GM19395 (cell line): ENCODE data around the gene KCNJ8.

Experiments used
- ATAC-seq: cut with Tn5 transposase; IDR thresholded peaks from one replicate; pipeline ENCODE4 v1.9.1; 2021; ENCODE audit warnings: mild to moderate bottlenecking, moderate library complexity; ENCODE audit not compliant: unreplicated experiment

KCNJ8 gene

DNA sequence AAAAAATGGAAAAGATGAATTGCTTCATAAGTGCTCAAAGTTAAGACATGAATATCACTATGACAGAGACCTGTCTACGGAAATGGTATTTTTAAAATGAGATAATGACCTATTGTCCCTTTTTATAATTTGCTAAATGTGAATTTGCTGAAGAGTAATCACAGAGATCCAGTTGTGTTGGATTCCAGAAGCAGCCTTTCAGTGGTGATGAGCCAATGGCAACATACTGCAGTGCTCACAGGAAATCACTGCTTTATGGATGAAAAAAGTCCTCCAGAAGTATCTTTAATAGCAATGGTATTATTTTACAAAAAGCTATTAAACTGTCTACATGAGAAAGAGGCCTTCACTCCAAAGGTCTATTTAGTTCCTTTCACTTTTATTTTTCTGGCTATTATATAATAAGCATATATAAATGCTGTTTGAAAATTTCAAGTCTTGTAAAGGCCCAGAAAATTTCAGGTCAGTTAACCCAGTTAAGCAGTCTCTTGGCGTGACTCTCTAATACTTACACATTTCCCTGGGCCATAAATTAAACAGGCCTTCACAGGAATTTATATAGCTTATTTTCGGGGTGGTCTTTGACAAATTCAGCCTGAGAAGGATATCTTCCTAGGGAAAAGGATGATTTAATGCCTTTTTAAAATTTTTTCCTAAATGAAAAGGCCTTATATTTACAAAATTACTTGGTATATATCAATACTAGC is 55.4 kb downstream of the KCNJ8 start:
- no peak for ATAC-seq

DNA sequence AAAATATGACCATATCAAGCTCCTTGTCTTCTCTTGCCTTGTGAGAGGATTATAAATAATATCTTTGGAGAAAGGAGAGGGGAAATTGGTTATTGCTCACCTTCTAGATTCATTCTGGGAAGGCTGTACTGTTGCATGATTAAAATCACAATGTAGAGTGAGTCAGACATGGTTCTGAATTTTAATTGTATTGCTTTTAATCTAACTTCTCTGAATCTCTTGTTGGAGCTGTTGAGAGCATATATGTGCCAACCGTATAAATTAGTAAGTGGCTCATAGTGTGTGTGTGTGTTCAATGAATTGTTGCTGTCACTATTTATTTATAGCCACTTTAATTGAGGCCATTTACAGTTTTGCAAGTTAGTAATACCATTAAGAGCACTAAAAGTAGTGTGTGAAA is 56.1 kb downstream of the KCNJ8 start:
- ATAC-seq: no peak

DNA sequence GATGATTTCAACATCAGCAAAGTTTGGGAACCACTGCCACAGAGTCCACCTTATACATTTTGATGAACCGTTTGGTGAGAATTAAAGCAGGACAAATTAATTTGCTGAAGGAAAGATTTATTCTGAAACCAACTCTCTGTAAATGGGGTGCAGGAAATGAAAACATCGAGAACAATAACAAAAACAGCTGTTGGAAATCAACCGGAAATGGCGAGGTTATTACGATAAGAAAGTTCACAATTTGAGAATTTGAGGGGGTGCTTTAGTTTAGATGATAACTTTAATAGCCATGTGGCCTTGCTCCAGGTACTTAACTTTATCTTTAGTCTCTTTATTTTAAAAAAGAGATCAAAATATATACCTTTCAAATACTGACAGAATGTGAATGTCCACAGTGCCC is 56.7 kb downstream of the KCNJ8 start:
- ATAC-seq: no peak

DNA sequence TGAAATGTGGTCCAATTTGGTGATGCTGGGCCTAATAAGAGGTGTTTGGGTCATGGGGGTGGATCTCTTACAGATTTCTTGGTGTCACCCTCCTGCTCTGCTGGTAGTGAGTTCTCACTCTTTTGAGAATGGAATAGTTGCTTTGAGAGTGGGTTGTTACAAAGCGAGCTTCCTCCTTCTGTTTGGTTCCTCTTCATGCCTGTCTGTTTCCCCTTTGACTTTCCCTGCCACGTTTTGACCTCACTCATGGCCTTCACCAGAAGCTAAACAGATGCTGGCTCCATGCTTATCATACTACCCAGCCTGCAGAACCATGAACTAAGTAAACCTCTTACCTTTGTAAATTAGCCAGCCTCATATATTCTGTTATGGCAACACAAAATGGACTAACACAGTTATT is 59.1 kb downstream of the KCNJ8 start:
- no peak for ATAC-seq
